Keratinocyte (primary cell): ENCODE results near the gene CDKL4.

Experiments
- EZH2 ChIP-seq: IDR thresholded peaks from one replicate; pipeline ENCODE4 v1.6.1; 2012; ENCODE audit warnings: inconsistent platforms, mild to moderate bottlenecking, low read length, moderate library complexity
- TF ChIP-seq, protein P1 (sequence below), 3 experiments: IDR thresholded peaks in 1 of 3; conservative IDR thresholded peaks in 1 of 3; optimal IDR thresholded peaks in 1 of 3; 2 replicates in 2 of 3; 3 replicates in 1 of 3; pipeline versions ENCODE3 to v1.5.1; 2011; ENCODE audit warnings: low read length in 3 of 3, mild to moderate bottlenecking in 3 of 3, moderate library complexity in 2 of 3, control low read depth in 1 of 3, inconsistent platforms in 1 of 3; ENCODE audit not compliant: insufficient read depth in 2 of 3; ENCODE audit errors: extremely low read depth in 1 of 3

DNA sequence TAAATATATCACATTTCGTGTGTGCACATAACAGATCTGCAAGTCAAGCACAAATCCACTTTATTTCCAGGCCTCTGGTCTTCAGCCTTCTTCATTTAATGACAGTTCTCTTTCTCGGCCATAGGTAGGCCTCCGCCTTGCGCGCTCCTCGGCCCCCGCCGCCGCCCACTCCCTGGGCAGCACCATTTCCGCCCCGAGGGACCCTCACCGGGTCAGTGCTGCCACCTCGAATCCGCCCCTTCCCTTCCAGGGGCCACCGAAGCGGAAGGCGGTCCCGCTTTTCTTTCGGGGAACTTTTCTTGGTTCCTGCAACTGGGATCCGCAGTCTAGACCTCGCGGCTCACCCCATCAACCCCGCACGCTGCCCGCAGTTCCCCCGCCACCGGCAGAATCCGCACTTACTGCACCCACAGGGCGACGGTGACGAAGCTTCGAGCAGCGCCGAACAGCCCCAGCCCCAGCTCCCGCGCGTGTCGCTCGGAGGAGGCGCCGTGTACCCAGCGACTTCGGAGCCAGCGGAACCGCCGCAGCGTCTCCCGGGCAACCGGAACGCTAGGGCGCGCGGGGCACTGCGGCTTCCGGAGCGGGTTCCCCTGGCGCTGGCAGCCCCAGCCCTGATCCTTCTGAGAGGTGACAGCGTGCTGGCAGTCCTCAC lies at the start of gene CDKL4:
- TF ChIP-seq, protein P1, sequence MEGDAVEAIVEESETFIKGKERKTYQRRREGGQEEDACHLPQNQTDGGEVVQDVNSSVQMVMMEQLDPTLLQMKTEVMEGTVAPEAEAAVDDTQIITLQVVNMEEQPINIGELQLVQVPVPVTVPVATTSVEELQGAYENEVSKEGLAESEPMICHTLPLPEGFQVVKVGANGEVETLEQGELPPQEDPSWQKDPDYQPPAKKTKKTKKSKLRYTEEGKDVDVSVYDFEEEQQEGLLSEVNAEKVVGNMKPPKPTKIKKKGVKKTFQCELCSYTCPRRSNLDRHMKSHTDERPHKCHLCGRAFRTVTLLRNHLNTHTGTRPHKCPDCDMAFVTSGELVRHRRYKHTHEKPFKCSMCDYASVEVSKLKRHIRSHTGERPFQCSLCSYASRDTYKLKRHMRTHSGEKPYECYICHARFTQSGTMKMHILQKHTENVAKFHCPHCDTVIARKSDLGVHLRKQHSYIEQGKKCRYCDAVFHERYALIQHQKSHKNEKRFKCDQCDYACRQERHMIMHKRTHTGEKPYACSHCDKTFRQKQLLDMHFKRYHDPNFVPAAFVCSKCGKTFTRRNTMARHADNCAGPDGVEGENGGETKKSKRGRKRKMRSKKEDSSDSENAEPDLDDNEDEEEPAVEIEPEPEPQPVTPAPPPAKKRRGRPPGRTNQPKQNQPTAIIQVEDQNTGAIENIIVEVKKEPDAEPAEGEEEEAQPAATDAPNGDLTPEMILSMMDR (optimal IDR thresholded peaks at IDR 0.05 in 1 of 3, IDR thresholded peaks at IDR 0.05 in 1 of 3, conservative IDR thresholded peaks at IDR 0.05 in 1 of 3; ENCODE audit: extremely low read depth in 1 of 3, insufficient read depth in 2 of 3, low read length in 3 of 3) = no peak
- TF ChIP-seq EZH2 = no peak
